ENCODE measurements around the gene PAPPA. TPM values are rescaled to one million over a fixed set of nuclear protein-coding genes. Genes with fewer than 3 reads are reported as not detected.

PAPPA gene
- total RNA-seq, 4 donors from 2014 or later: 1.0 to 5.0 (median 2.8) TPM

- H3K4me1 ChIP-seq: peaks cover 0 to 9% of the 10 kb centered on the region in 2 donors
- TF ChIP-seq POLR2A (IDR thresholded peaks at IDR 0.05): no peak
- TF ChIP-seq, protein P1, sequence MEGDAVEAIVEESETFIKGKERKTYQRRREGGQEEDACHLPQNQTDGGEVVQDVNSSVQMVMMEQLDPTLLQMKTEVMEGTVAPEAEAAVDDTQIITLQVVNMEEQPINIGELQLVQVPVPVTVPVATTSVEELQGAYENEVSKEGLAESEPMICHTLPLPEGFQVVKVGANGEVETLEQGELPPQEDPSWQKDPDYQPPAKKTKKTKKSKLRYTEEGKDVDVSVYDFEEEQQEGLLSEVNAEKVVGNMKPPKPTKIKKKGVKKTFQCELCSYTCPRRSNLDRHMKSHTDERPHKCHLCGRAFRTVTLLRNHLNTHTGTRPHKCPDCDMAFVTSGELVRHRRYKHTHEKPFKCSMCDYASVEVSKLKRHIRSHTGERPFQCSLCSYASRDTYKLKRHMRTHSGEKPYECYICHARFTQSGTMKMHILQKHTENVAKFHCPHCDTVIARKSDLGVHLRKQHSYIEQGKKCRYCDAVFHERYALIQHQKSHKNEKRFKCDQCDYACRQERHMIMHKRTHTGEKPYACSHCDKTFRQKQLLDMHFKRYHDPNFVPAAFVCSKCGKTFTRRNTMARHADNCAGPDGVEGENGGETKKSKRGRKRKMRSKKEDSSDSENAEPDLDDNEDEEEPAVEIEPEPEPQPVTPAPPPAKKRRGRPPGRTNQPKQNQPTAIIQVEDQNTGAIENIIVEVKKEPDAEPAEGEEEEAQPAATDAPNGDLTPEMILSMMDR (IDR thresholded peaks at IDR 0.05): no peak
- H3K36me3 ChIP-seq: no peaks in the 10 kb centered on the region
- no peaks in the 10 kb centered on the region for H3K27me3 ChIP-seq
- no peak overlapping the region for H3K4me3 ChIP-seq (replicated peaks in 1 of 3)
- H3K27ac ChIP-seq: no peak overlapping the region
- intact Hi-C loops (cut with DNase I): no loop called here
- H3K9me3 ChIP-seq: no peaks in the 10 kb centered on the region
- WGBS, 2 donors: 69 to 74% methylated on average over 3 of the region's 3 CpGs
- DNase-seq: no peak
Measured at GRCh38 chr9:116448431-116448830, 294.8 kb downstream of the PAPPA start.

DNA sequence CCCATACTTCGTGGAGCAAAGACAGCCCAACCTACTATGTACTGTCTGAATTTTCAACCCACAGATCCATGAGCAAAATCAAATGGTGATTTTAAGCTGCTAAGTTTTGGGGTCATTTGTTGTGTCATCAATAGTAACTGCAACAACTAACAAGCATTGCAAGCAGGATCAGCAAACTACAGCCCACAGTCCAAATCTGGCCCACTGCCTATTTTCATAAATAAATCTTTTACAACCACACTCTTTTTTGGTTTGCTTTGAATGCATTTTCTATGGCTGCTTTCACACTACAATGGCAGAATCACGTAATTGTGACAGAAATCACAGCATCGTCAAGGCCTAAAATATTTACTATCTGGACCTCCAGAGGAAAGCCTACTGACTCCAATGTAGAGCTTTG lies 296.4 kb downstream of the PAPPA start:
- Histone ChIP-seq H3K36me3 (no peaks in the 10 kb centered on the region), H3K27ac (peak overlapping the region in 1 of 3 donors; percentile 21), H3K4me3 (replicated peaks in 1 of 3) (no peak overlapping the region), H3K4me1 (peaks cover 0 to 9% of the 10 kb centered on the region in 2 donors), H3K9me3 (no peaks in the 10 kb centered on the region), H3K27me3 (no peaks in the 10 kb centered on the region)
- intact Hi-C loops (cut with DNase I): no loop called here
- 93 to 98% methylated on average over 3 of the region's 3 CpGs for WGBS, 2 donors
- no peak for DNase-seq
- no peak for TF ChIP-seq POLR2A (IDR thresholded peaks at IDR 0.05)
- TF ChIP-seq, protein P1 (IDR thresholded peaks at IDR 0.05): no peak

- Histone ChIP-seq H3K27ac (peak overlapping the region in 1 of 3 donors; percentile 27), H3K4me1 (peaks cover 0 to 9% of the 10 kb centered on the region in 2 donors), H3K4me3 (replicated peaks in 1 of 3) (no peak overlapping the region), H3K27me3 (no peaks in the 10 kb centered on the region), H3K36me3 (no peaks in the 10 kb centered on the region), H3K9me3 (no peaks in the 10 kb centered on the region)
- peak; percentile 32 to 58 for DNase-seq
- no peak for TF ChIP-seq POLR2A (IDR thresholded peaks at IDR 0.05)
- TF ChIP-seq, protein P1 (IDR thresholded peaks at IDR 0.05): no peak
- intact Hi-C loops (cut with DNase I): no loop called here
- WGBS, 2 donors: 38 to 49% methylated on average over 3 of the region's 3 CpGs
Measured at GRCh38 chr9:116450378-116451139, 297.0 kb downstream of the PAPPA start.

DNA sequence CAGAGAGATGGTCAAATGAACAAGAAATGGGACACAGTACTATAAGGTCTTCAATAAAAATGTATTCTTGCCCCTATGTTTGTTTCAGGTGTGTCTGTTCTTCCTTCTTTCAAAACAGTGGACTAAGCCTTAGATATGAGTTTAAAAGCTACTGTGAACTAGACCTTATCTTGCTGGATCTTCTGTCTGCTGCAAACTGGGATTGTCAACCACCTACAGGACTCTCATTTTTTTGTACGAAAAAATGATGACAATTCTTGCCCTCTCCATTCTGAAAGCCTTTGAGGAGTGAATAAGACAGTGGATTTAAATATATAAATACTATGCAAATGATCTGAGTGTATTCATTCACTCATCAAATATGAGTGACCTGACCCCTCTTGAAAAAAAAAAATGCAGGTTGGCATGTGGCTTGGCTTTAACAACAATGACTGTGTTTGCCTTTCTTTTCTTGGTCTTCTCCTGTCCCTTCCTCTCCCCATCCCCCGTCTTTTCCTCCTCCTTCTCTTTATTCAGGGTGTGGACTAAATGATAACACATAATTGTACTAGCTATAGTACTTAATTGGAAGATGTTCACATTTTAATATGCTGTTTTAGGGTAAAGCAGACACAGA lies 298.0 kb downstream of the PAPPA start:
- peak overlapping the region in 1 of 3 donors; percentile 27 for H3K27ac ChIP-seq
- TF ChIP-seq, protein P1 (IDR thresholded peaks at IDR 0.05): no peak
- no peak for TF ChIP-seq POLR2A (IDR thresholded peaks at IDR 0.05)
- H3K9me3 ChIP-seq: no peaks in the 10 kb centered on the region
- no peak overlapping the region for H3K4me3 ChIP-seq (replicated peaks in 1 of 3)
- no peak for DNase-seq
- intact Hi-C loops (cut with DNase I): no loop called here
- no peaks in the 10 kb centered on the region for H3K36me3 ChIP-seq
- peaks cover 0 to 9% of the 10 kb centered on the region in 2 donors for H3K4me1 ChIP-seq
- WGBS, 2 donors: 91 to 93% methylated on average over 2 of the region's 2 CpGs
- no peaks in the 10 kb centered on the region for H3K27me3 ChIP-seq
